Nephron (organoid): ENCODE data around the gene C17orf100.
"Not testable (repeated sequence)": the region's sequence is repeated elsewhere in the genome, so short reads cannot be mapped to it uniquely, and the experiment has no call there.

ENCODE experiments used
- H3K27ac Mint-ChIP-seq, 3 experiments: 2 replicates each; pipeline ENCODE4 v1.8.0; 2020; ENCODE audit warnings: mixed read lengths in 3 of 3, mild to moderate bottlenecking in 2 of 3, moderate library complexity in 1 of 3
- H3K27me3 Mint-ChIP-seq: 2 replicates; pipeline ENCODE4 v1.8.0; 2021; ENCODE audit warnings: low read depth, mild to moderate bottlenecking, moderate library complexity, mixed read lengths
- H3K36me3 Mint-ChIP-seq: 2 replicates; pipeline ENCODE4 v1.8.0; 2020; ENCODE audit warnings: low read depth, mixed read lengths
- H3K4me1 Mint-ChIP-seq: 2 replicates; pipeline ENCODE4 v1.8.0; 2020; ENCODE audit warnings: mixed read lengths
- H3K4me3 Mint-ChIP-seq, 3 experiments: 2 replicates each; pipeline ENCODE4 v1.8.0; 2020; ENCODE audit warnings: mild to moderate bottlenecking in 3 of 3, mixed read lengths in 3 of 3, moderate library complexity in 2 of 3
- H3K9me3 Mint-ChIP-seq: 2 replicates; pipeline ENCODE4 v1.8.0; 2020; ENCODE audit warnings: mixed read lengths
- TF ChIP-seq, protein P1 (sequence below), 3 experiments: fragments of 200-600 bp; sonication (generic); IDR thresholded peaks; one replicate each; pipeline ENCODE4 v1.5.0; 2021; ENCODE audit warnings: antibody characterized with exemption in 3 of 3; ENCODE audit not compliant: unreplicated experiment in 3 of 3

The C17orf100 gene

DNA sequence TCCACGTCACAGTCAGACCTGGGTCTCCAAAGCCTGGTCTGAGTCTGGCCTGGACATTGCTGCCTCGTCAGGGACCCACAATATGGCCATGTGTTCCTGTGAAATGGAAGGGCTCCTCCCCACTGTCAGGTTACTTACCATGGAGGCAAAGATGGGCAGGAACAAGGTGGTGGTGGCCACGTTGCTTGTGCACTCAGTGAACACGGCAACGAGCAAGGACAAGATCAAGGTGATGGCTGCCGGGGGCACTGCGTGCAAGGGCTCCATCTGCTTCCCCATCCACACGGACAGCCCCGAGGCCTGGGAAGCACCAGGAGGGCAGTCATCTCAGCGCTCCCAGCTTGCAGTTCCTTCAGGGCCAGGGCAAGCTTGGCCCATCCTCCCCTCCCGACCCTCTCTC lies 39.1 kb downstream of the C17orf100 start:
- H3K27ac Mint-ChIP-seq, result no peak overlapping the region
- no peaks in the 10 kb centered on the region for H3K4me1 Mint-ChIP-seq
- TF ChIP-seq, protein P1, sequence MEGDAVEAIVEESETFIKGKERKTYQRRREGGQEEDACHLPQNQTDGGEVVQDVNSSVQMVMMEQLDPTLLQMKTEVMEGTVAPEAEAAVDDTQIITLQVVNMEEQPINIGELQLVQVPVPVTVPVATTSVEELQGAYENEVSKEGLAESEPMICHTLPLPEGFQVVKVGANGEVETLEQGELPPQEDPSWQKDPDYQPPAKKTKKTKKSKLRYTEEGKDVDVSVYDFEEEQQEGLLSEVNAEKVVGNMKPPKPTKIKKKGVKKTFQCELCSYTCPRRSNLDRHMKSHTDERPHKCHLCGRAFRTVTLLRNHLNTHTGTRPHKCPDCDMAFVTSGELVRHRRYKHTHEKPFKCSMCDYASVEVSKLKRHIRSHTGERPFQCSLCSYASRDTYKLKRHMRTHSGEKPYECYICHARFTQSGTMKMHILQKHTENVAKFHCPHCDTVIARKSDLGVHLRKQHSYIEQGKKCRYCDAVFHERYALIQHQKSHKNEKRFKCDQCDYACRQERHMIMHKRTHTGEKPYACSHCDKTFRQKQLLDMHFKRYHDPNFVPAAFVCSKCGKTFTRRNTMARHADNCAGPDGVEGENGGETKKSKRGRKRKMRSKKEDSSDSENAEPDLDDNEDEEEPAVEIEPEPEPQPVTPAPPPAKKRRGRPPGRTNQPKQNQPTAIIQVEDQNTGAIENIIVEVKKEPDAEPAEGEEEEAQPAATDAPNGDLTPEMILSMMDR (IDR thresholded peaks at IDR 0.05; ENCODE audit: unreplicated experiment in 3 of 3), result no peak
- H3K4me3 Mint-ChIP-seq, result no peak overlapping the region
- H3K36me3 Mint-ChIP-seq, result no peaks in the 10 kb centered on the region
- no peaks in the 10 kb centered on the region for H3K9me3 Mint-ChIP-seq
- H3K27me3 Mint-ChIP-seq, result peaks cover 43% of the 10 kb centered on the region

DNA sequence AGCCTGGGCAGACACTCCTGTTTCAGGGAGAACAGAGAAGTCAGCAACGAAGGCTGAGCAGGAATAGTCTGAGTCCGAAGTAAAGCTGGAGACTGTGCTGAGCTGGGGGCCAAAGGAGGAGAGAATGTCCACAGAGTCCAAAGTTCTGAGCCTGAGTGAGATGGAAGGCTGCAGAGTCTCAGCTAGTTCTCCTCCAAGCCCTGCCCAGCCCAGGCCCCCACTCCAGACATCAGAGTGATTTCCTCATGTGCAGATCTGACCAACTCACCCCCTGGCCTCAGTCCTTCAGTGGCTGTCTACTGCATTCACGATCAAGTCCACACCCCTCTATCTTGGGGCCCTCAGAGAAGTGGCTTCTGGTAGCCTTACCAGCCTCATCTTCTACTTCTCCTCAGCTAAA lies 40.0 kb downstream of the C17orf100 start:
- H3K9me3 Mint-ChIP-seq, result no peaks in the 10 kb centered on the region
- no peaks in the 10 kb centered on the region for H3K4me1 Mint-ChIP-seq
- no peak overlapping the region for H3K27ac Mint-ChIP-seq
- no peak overlapping the region for H3K4me3 Mint-ChIP-seq
- no peaks in the 10 kb centered on the region for H3K36me3 Mint-ChIP-seq
- peaks cover 40% of the 10 kb centered on the region for H3K27me3 Mint-ChIP-seq
- TF ChIP-seq, protein P1 (IDR thresholded peaks at IDR 0.05; ENCODE audit: unreplicated experiment in 3 of 3), result no peak

DNA sequence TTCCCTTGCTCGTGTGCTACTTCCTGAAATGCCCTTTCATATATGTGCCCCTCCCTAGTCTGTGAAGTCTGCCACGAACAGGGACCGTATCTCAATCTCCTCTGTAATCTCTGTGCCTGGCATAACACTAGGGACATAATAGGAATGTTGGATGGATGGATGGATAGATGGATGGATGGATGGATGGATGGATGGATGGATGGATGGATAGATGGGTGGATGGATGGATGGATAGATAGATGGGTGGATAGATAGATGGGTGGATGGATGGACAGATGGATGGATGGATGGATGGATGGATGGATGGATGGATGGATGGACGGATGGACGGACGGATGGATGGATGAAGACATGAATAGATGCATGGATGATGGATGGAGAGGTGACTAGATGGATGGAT lies 40.4 kb downstream of the C17orf100 start:
- H3K36me3 Mint-ChIP-seq, H3K4me1 Mint-ChIP-seq, H3K9me3 Mint-ChIP-seq, H3K4me3 Mint-ChIP-seq, H3K27ac Mint-ChIP-seq: not testable (repeated sequence)
- peaks cover 37% of the 10 kb centered on the region for H3K27me3 Mint-ChIP-seq

DNA sequence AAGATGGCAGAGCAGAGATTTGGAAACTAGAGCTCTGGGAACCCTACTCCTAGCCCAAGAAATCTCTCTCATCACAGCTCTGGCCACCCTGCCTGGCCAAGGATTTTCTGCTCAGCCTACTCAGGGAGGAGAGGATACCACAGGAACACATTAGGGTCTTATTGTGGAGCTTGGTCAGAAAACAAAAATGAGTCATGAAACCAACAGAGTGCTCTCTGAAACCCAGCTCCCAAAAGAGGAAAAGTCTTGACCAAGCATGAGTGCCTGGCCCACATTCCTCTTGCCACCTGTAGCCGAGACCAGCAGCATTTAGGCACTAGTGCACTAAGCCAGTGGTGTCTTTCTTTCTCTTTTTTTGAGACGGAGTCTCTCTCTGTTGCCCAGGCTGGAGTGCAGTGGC lies 43.5 kb downstream of the C17orf100 start:
- peaks cover 33% of the 10 kb centered on the region for H3K27me3 Mint-ChIP-seq
- H3K36me3 Mint-ChIP-seq, result no peaks in the 10 kb centered on the region

DNA sequence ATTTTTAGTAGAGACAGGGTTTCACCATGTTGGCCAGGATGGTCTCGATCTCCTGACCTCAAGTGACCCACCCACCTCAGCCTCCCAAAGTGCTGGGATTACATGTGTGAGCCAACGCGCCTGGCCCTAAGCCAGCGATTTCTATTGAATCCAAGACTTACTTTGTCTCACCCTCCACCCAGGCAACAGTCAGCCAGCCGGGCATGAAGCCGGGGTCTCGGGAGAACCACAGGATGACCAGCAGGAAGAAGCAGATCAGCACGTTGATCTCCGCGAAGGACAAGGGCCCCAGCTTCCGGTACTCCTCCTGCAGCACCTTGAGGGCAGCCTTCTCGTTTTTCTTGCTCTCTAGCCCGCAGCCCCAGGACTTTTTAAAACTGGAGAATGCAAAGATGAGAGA lies 44.0 kb downstream of the C17orf100 start:
- Mint-ChIP-seq H3K27me3 (peaks cover 33% of the 10 kb centered on the region), H3K9me3 (no peaks in the 10 kb centered on the region), H3K4me3 (no peak overlapping the region), H3K36me3 (no peaks in the 10 kb centered on the region), H3K27ac (no peak overlapping the region), H3K4me1 (no peaks in the 10 kb centered on the region)
- TF ChIP-seq, protein P1 (IDR thresholded peaks at IDR 0.05; ENCODE audit: unreplicated experiment in 3 of 3), result no peak

More for the DNA sequence above, 43.5 kb downstream of the C17orf100 start:
- TF ChIP-seq, protein P1 (IDR thresholded peaks at IDR 0.05; ENCODE audit: unreplicated experiment in 3 of 3), result no peak
- no peak overlapping the region for H3K27ac Mint-ChIP-seq
- no peaks in the 10 kb centered on the region for H3K9me3 Mint-ChIP-seq
- no peak overlapping the region for H3K4me3 Mint-ChIP-seq
- H3K4me1 Mint-ChIP-seq, result no peaks in the 10 kb centered on the region

DNA sequence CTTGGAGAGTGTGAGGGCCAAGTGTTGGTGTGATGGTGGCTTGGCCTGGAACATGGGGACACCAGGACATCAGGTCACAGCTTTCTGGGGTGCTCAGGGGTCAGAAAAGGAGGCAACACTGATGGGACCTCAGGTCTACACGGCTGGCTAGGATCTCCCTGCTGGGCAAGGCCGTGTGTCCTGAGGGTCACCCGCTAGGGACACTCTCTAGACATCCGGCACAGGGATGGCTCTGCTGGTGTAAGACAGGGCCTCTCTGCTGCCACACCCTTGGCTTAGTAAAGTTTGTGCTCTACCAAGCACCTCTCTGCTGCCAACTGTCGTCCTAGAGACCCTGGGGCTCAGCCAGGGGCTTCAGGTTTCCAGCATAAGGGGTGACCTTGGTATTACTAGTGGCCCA lies 45.3 kb downstream of the C17orf100 start:
- Mint-ChIP-seq H3K4me3 (no peak overlapping the region), H3K36me3 (no peaks in the 10 kb centered on the region), H3K27me3 (peaks cover 28% of the 10 kb centered on the region), H3K4me1 (no peaks in the 10 kb centered on the region), H3K9me3 (no peaks in the 10 kb centered on the region), H3K27ac (no peak overlapping the region)
- TF ChIP-seq, protein P1 (IDR thresholded peaks at IDR 0.05; ENCODE audit: unreplicated experiment in 3 of 3), result no peak
